H9 (cell line): ENCODE measurements around the gene WNT9A. TPM values are rescaled to one million over a fixed set of nuclear protein-coding genes. Genes with fewer than 3 reads are reported as not detected.

ENCODE experiments used
- DNase-seq: peaks from one replicate; pipeline ENCODE4 v3.0.0-alpha.2; 2017
- H2AFZ ChIP-seq: one replicate; pipeline ENCODE4 v1.6.1; 2013; ENCODE audit warnings: mild to moderate bottlenecking, low read length, control low read depth, moderate library complexity
- H2AK5ac ChIP-seq: 2 replicates; pipeline ENCODE4 v1.6.1; 2013; ENCODE audit warnings: low read length, control low read depth, mixed read lengths; ENCODE audit not compliant: insufficient read length
- H2BK120ac ChIP-seq: one replicate; pipeline ENCODE4 v1.6.1; 2013; ENCODE audit warnings: low read depth, mild to moderate bottlenecking, low read length, control low read depth, inconsistent platforms; ENCODE audit not compliant: poor library complexity, severe bottlenecking
- H2BK12ac ChIP-seq: 2 replicates; pipeline ENCODE4 v1.6.1; 2013; ENCODE audit warnings: low read length, control low read depth, mixed read lengths, low read depth; ENCODE audit not compliant: insufficient read length
- H2BK15ac ChIP-seq: 2 replicates; pipeline ENCODE4 v1.6.1; 2013; ENCODE audit warnings: low read depth, low read length, control low read depth
- H2BK20ac ChIP-seq: one replicate; pipeline ENCODE4 v1.6.1; 2013; ENCODE audit warnings: low read depth, mild to moderate bottlenecking, low read length, control low read depth, inconsistent platforms; ENCODE audit not compliant: poor library complexity, severe bottlenecking
- H2BK5ac ChIP-seq: 2 replicates; pipeline ENCODE4 v1.6.1; 2013; ENCODE audit warnings: low read length, control low read depth, mixed read lengths; ENCODE audit not compliant: insufficient read length
- H3K14ac ChIP-seq: 2 replicates; pipeline ENCODE4 v1.6.1; 2013; ENCODE audit warnings: low read length, control low read depth; ENCODE audit not compliant: insufficient read depth
- H3K18ac ChIP-seq: 2 replicates; pipeline ENCODE4 v1.6.1; 2013; ENCODE audit warnings: low read depth, mild to moderate bottlenecking, mixed read lengths, low read length, control low read depth; ENCODE audit not compliant: insufficient read length
- H3K23ac ChIP-seq: 2 replicates; pipeline ENCODE4 v1.6.1; 2013; ENCODE audit warnings: low read length, control low read depth, mixed read lengths, low read depth; ENCODE audit not compliant: insufficient read length
- H3K23me2 ChIP-seq: 2 replicates; pipeline ENCODE4 v1.6.1; 2013; ENCODE audit warnings: low read depth, mild to moderate bottlenecking, mixed read lengths, low read length, control low read depth; ENCODE audit not compliant: insufficient read length, poor library complexity, severe bottlenecking
- H3K27ac ChIP-seq: 2 replicates; pipeline ENCODE4 v1.5.1; 2013; ENCODE audit warnings: low read length, control low read depth, mixed read lengths, low read depth; ENCODE audit not compliant: insufficient read length
- H3K27me3 ChIP-seq: 2 replicates; pipeline ENCODE4 v1.6.1; 2013; ENCODE audit warnings: low read length, control low read depth, inconsistent platforms; ENCODE audit not compliant: insufficient read depth
- H3K4ac ChIP-seq: 2 replicates; pipeline ENCODE4 v1.6.1; 2013; ENCODE audit warnings: low read depth, mild to moderate bottlenecking, control low read depth, inconsistent platforms, low read length, moderate library complexity
- H3K4me1 ChIP-seq: 2 replicates; pipeline ENCODE4 v1.6.1; 2013; ENCODE audit warnings: low read length, control low read depth, inconsistent platforms; ENCODE audit not compliant: insufficient read depth
- H3K4me2 ChIP-seq: 2 replicates; pipeline ENCODE4 v1.6.1; 2013; ENCODE audit warnings: low read length, control low read depth, mixed read lengths; ENCODE audit not compliant: insufficient read length, insufficient read depth
- H3K56ac ChIP-seq: 2 replicates; pipeline ENCODE4 v1.6.1; 2013; ENCODE audit warnings: low read depth, mild to moderate bottlenecking, mixed read lengths, low read length, control low read depth; ENCODE audit not compliant: insufficient read length
- H3K79me1 ChIP-seq: 2 replicates; pipeline ENCODE4 v1.6.1; 2013; ENCODE audit warnings: low read depth, mild to moderate bottlenecking, moderate library complexity, low read length, control low read depth, inconsistent platforms; ENCODE audit not compliant: insufficient read depth, poor library complexity, severe bottlenecking
- H3K79me2 ChIP-seq: 2 replicates; pipeline ENCODE4 v1.6.1; 2013; ENCODE audit warnings: low read length, control low read depth, inconsistent platforms; ENCODE audit not compliant: insufficient read depth
- H3K9ac ChIP-seq: 2 replicates; pipeline ENCODE4 v1.6.1; 2013; ENCODE audit warnings: low read length, control low read depth, mixed read lengths; ENCODE audit not compliant: insufficient read length; ENCODE audit errors: extremely low read depth
- H3K9me3 ChIP-seq: one replicate; pipeline ENCODE4 v1.6.1; 2013; ENCODE audit warnings: low read depth, low read length, inconsistent platforms; ENCODE audit not compliant: control insufficient read depth
- H3T11ph ChIP-seq: one replicate; pipeline ENCODE4 v1.6.1; 2013; ENCODE audit warnings: mild to moderate bottlenecking, low read length, control low read depth, inconsistent platforms
- H4K20me1 ChIP-seq: one replicate; pipeline ENCODE4 v1.6.1; 2013; ENCODE audit not compliant: control insufficient read depth, insufficient read length, insufficient read depth
- H4K5ac ChIP-seq: 2 replicates; pipeline ENCODE4 v1.6.1; 2013; ENCODE audit warnings: low read depth, mild to moderate bottlenecking, mixed read lengths, low read length, control low read depth; ENCODE audit not compliant: insufficient read length
- H4K8ac ChIP-seq: replicated peaks from 2 replicates; pipeline ENCODE4 v1.6.1; 2013; ENCODE audit warnings: low read length, control low read depth, mixed read lengths, low read depth; ENCODE audit not compliant: insufficient read length
- H4K91ac ChIP-seq: 2 replicates; pipeline ENCODE4 v1.6.1; 2013; ENCODE audit warnings: low read depth, mild to moderate bottlenecking, moderate library complexity, mixed read lengths, low read length, control low read depth; ENCODE audit not compliant: insufficient read length
- H3K27ac Mint-ChIP-seq, 3 experiments: 2 replicates in 2 of 3; 3 replicates in 1 of 3; pipeline ENCODE4 v1.8.0; 2020 to 2021; ENCODE audit warnings: mixed read lengths in 3 of 3, mild to moderate bottlenecking in 1 of 3, moderate library complexity in 1 of 3
- H3K27me3 Mint-ChIP-seq: 2 replicates; pipeline ENCODE4 v1.8.0; 2021; ENCODE audit warnings: low read depth, mild to moderate bottlenecking, moderate library complexity, mixed read lengths
- H3K36me3 Mint-ChIP-seq, 3 experiments: 2 replicates in 2 of 3; 3 replicates in 1 of 3; pipeline ENCODE4 v1.8.0; 2020 to 2021; ENCODE audit warnings: low read depth in 3 of 3, mixed read lengths in 3 of 3; ENCODE audit not compliant: insufficient read depth in 1 of 3
- H3K4me1 Mint-ChIP-seq, 2 experiments: 2 replicates each; pipeline ENCODE4 v1.8.0; 2020; ENCODE audit warnings: mixed read lengths in 2 of 2
- H3K4me3 Mint-ChIP-seq, 2 experiments: 2 replicates in 1 of 2; 3 replicates in 1 of 2; pipeline ENCODE4 v1.8.0; 2020 to 2021; ENCODE audit warnings: mild to moderate bottlenecking in 2 of 2, mixed read lengths in 2 of 2, moderate library complexity in 1 of 2
- H3K9me3 Mint-ChIP-seq, 2 experiments: 2 replicates in 1 of 2; 3 replicates in 1 of 2; pipeline ENCODE4 v1.8.0; 2020; ENCODE audit warnings: mild to moderate bottlenecking in 2 of 2, mixed read lengths in 2 of 2, moderate library complexity in 1 of 2
- WGBS: extraction: QIAGEN DNeasy Blood & Tissue Kit; methylation state at CpG from one replicate; pipeline ENCODE4 v1.1.7; 2013; ENCODE audit warnings: missing lambda C conversion rate, low lambda C conversion rate, mixed read lengths; ENCODE audit not compliant: insufficient read length; ENCODE audit errors: extremely low coverage; 5-methylcytosine and 5-hydroxymethylcytosine counted together
- total RNA-seq: library from RNA; stranded (reverse); gene quantifications from 2 replicates; pipeline ENCODE4 v1.2.1, GENCODE V29; 2021
- TF ChIP-seq, protein P1 (sequence below): fragments of 200-600 bp; sonication (generic); conservative IDR thresholded peaks from 3 replicates; pipeline ENCODE4 v1.8.0; 2021; ENCODE audit warnings: antibody characterized with exemption, mild to moderate bottlenecking

The WNT9A gene
- total RNA-seq, 1 experiment from 2014 or later: 0.77 TPM

DNA sequence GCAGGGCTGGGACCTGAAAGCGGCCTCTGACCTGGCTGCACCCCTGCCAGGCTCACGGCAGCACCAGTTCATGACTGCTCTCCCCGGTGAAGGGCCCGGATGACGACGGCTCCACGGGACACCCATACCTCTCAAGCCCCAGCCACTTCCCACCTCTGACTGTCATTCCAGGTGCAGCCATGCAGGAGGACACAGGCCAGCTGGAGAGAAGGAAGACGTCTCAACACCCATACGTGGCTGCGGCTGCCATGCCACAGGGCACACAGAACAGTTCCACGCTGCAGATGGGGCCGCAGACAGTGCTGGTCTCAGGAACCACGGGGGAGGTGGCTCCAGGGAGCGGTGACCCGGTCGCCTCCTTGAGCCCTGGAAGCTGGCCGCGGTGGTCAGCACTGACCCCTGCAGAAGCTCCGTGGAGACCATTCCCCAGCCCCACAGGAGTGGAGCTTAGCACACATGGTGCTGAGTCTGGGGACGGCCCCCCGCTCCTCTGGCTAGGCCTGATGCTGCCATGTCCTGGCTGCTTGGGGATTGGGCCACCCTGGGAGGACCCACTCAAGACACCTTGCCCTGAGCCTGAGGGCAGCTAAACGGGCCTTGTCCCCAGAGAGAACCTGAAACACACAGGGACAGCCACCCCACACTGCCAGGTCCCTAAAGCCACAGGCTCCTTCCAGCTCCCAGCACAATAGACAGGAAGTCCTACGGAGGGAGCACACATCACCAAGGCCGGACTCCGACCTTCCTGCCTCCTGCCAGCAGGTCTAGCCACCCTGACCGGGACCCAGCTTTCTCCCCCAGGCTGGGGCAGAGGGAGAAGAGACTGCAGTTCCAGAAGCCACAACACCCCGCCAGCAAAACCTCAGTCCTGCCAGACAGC lies 8.6 kb downstream of the WNT9A start:
- Histone ChIP-seq H2BK120ac (no peak overlapping the region), H3K9me3 (no peaks in the 10 kb centered on the region), H3K27ac (no peak overlapping the region), H2BK15ac (no peak overlapping the region), H4K20me1 (no peaks in the 10 kb centered on the region), H3T11ph (no peak overlapping the region), H2AK5ac (no peak overlapping the region), H3K4ac (no peak overlapping the region), H3K56ac (no peak overlapping the region), H4K91ac (no peak overlapping the region), H4K8ac (no peak overlapping the region), H2BK5ac (no peak overlapping the region), H3K4me2 (no peak overlapping the region), H3K27me3 (no peaks in the 10 kb centered on the region), H3K79me1 (no peaks in the 10 kb centered on the region), H2AFZ (no peak overlapping the region), H2BK12ac (no peak overlapping the region), H3K23me2 (no peaks in the 10 kb centered on the region), H3K23ac (no peak overlapping the region), H3K18ac (no peak overlapping the region), H3K14ac (no peak overlapping the region; the same call in 1 of the 2 replicates), H3K4me1 (no peaks in the 10 kb centered on the region), H4K5ac (no peak overlapping the region), H3K79me2 (no peaks in the 10 kb centered on the region), H3K9ac (no peak overlapping the region), H2BK20ac (no peak overlapping the region)
- Mint-ChIP-seq H3K27me3 (no peaks in the 10 kb centered on the region), H3K27ac (peak overlapping the region in 1 of 3 experiments; percentile 94; a peak in 2 of 7 replicates), H3K4me3 (no peak overlapping the region), H3K9me3 (no peaks in the 10 kb centered on the region), H3K36me3 (peaks cover 0 to 5% (median 3%) of the 10 kb centered on the region in 3 experiments; a peak in 2 of 7 replicates), H3K4me1 (peaks cover 2% of the 10 kb centered on the region in 2 experiments; a peak in 1 of 4 replicates)
- DNase-seq: no peak
- TF ChIP-seq, protein P1, sequence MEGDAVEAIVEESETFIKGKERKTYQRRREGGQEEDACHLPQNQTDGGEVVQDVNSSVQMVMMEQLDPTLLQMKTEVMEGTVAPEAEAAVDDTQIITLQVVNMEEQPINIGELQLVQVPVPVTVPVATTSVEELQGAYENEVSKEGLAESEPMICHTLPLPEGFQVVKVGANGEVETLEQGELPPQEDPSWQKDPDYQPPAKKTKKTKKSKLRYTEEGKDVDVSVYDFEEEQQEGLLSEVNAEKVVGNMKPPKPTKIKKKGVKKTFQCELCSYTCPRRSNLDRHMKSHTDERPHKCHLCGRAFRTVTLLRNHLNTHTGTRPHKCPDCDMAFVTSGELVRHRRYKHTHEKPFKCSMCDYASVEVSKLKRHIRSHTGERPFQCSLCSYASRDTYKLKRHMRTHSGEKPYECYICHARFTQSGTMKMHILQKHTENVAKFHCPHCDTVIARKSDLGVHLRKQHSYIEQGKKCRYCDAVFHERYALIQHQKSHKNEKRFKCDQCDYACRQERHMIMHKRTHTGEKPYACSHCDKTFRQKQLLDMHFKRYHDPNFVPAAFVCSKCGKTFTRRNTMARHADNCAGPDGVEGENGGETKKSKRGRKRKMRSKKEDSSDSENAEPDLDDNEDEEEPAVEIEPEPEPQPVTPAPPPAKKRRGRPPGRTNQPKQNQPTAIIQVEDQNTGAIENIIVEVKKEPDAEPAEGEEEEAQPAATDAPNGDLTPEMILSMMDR: no peak
- no CpG with 5 or more reads among the region's 27 CpGs for WGBS
